CD14-positive monocyte (primary cell): ENCODE measurements around the gene PTBP2. TPM values are rescaled to one million over a fixed set of nuclear protein-coding genes. Genes with fewer than 3 reads are reported as not detected.

Experiments
- DNase-seq, 3 donors: peaks; one replicate each; pipeline ENCODE4 v3.0.0-alpha.2; 2011 to 2022
- H2AFZ ChIP-seq: 2 replicates; pipeline ENCODE4 v1.6.0; 2012; ENCODE audit warnings: mild to moderate bottlenecking, low read depth, low read length, inconsistent platforms; ENCODE audit not compliant: insufficient read depth, poor library complexity, severe bottlenecking
- H3K27ac ChIP-seq, 2 donors: 1 replicate in 1 of 2; 2 replicates in 1 of 2; pipeline ENCODE4 v1.5.1; 2012 to 2013; ENCODE audit warnings: low read length in 2 of 2, control low read depth in 1 of 2, inconsistent platforms in 1 of 2, low read depth in 1 of 2, mild to moderate bottlenecking in 1 of 2
- H3K27me3 ChIP-seq, 2 donors: one replicate each; pipeline versions ENCODE4 v1.6.0 to v1.6.1; 2011 to 2013; ENCODE audit warnings: low read length in 2 of 2; ENCODE audit not compliant: control insufficient read depth in 2 of 2, insufficient read depth in 2 of 2
- H3K36me3 ChIP-seq, 2 donors: replicated peaks in 1 of 2; 1 replicate in 1 of 2; 2 replicates in 1 of 2; pipeline versions ENCODE4 v1.5.1 to v1.6.1; 2012 to 2013; ENCODE audit warnings: low read length in 2 of 2, control low read depth in 1 of 2, inconsistent platforms in 1 of 2, mild to moderate bottlenecking in 1 of 2; ENCODE audit not compliant: insufficient read depth in 2 of 2, control insufficient read depth in 1 of 2
- H3K4me1 ChIP-seq, 2 donors: 1 replicate in 1 of 2; 2 replicates in 1 of 2; pipeline versions ENCODE4 v1.5.1 to v1.6.1; 2012 to 2013; ENCODE audit warnings: low read length in 2 of 2, control low read depth in 1 of 2, inconsistent platforms in 1 of 2, mild to moderate bottlenecking in 1 of 2, moderate library complexity in 1 of 2; ENCODE audit not compliant: insufficient read depth in 2 of 2, control insufficient read depth in 1 of 2
- H3K4me2 ChIP-seq: replicated peaks from 2 replicates; pipeline ENCODE3; 2012; ENCODE audit warnings: low read length, moderate library complexity, mild to moderate bottlenecking; ENCODE audit not compliant: poor library complexity, severe bottlenecking; ENCODE audit errors: extremely low read depth
- H3K4me3 ChIP-seq, 3 experiments: fragments of 200-600 bp in 1 of 3; sonication (generic) in 1 of 3; replicated peaks in 1 of 3; 1 replicate in 2 of 3; 2 replicates in 1 of 3; pipeline ENCODE4 v1.5.1; 2011 to 2013; ENCODE audit warnings: low read length in 3 of 3, mild to moderate bottlenecking in 3 of 3, control low read depth in 2 of 3, low read depth in 2 of 3, inconsistent platforms in 1 of 3, moderate library complexity in 1 of 3
- H3K79me2 ChIP-seq: 2 replicates; pipeline ENCODE4 v1.6.0; 2012; ENCODE audit warnings: mild to moderate bottlenecking, control low read depth, inconsistent platforms, low read length, moderate library complexity; ENCODE audit not compliant: insufficient read depth
- H3K9ac ChIP-seq: 2 replicates; pipeline ENCODE4 v1.6.0; 2017; ENCODE audit warnings: low read length, mild to moderate bottlenecking; ENCODE audit not compliant: insufficient read depth, poor library complexity, severe bottlenecking
- H3K9me3 ChIP-seq, 2 donors: replicated peaks in 1 of 2; 1 replicate in 1 of 2; 2 replicates in 1 of 2; pipeline versions ENCODE4 v1.5.1 to v1.6.1; 2012 to 2013; ENCODE audit warnings: low read length in 2 of 2, control low read depth in 1 of 2; ENCODE audit not compliant: control insufficient read depth in 1 of 2, insufficient read depth in 1 of 2
- H4K20me1 ChIP-seq: 2 replicates; pipeline ENCODE4 v1.6.0; 2012; ENCODE audit warnings: mild to moderate bottlenecking, low read length, control low read depth, moderate library complexity; ENCODE audit not compliant: insufficient read depth
- H3K27ac Mint-ChIP-seq, 7 donors: one replicate each; pipeline ENCODE4 v1.8.0; 2020; ENCODE audit warnings: mild to moderate bottlenecking in 7 of 7, mixed read lengths in 7 of 7, moderate library complexity in 6 of 7, inconsistent platforms in 2 of 7
- H3K27me3 Mint-ChIP-seq, 3 donors: one replicate each; pipeline ENCODE4 v1.8.0; 2021 to 2022; ENCODE audit warnings: low read depth in 3 of 3, mild to moderate bottlenecking in 3 of 3, mixed read lengths in 3 of 3, moderate library complexity in 3 of 3, inconsistent platforms in 1 of 3
- H3K36me3 Mint-ChIP-seq, 2 donors: one replicate each; pipeline ENCODE4 v1.8.0; 2020; ENCODE audit warnings: mixed read lengths in 2 of 2, inconsistent platforms in 1 of 2, mild to moderate bottlenecking in 1 of 2
- H3K4me1 Mint-ChIP-seq: one replicate; pipeline ENCODE4 v1.8.0; 2020; ENCODE audit warnings: mild to moderate bottlenecking, mixed read lengths
- H3K4me3 Mint-ChIP-seq, 2 donors: one replicate each; pipeline ENCODE4 v1.8.0; 2020; ENCODE audit warnings: mild to moderate bottlenecking in 2 of 2, mixed read lengths in 2 of 2, moderate library complexity in 1 of 2
- H3K9me3 Mint-ChIP-seq, 7 donors: one replicate each; pipeline ENCODE4 v1.8.0; 2020 to 2022; ENCODE audit warnings: mixed read lengths in 7 of 7, mild to moderate bottlenecking in 6 of 7, moderate library complexity in 6 of 7, inconsistent platforms in 2 of 7
- WGBS: methylation state at CpG from one replicate; pipeline ENCODE4 v1.1.5; 2013; ENCODE audit warnings: missing lambda C conversion rate; ENCODE audit not compliant: insufficient coverage; 5-methylcytosine and 5-hydroxymethylcytosine counted together
- intact Hi-C, 2 donors: fragments of 100-400 bp; cut with micrococcal nuclease; formaldehyde crosslinking; loops; one replicate each; pipeline versions ENCODE4 v1.15.0 to v1.15.1; 2023
- polyA plus RNA-seq, 3 donors: library from polyadenylated mRNA; depleted of rRNA in 1 of 3; unstranded in 2 of 3; stranded (reverse) in 1 of 3; fragments of 300-500 nt in 2 of 3; fragments of >200 nt in 1 of 3; fragmentation: Illumina TruSeq in 2 of 3; gene quantifications; 1 replicate in 2 of 3; 2 replicates in 1 of 3; pipeline ENCODE4 v1.2.3, GENCODE V29; 2012 to 2021
- TF ChIP-seq, protein P1 (sequence below): fragments of 200-600 bp; IDR thresholded peaks from one replicate; pipeline ENCODE4 v1.8.0; 2022; ENCODE audit warnings: antibody characterized with exemption, mild to moderate bottlenecking

The PTBP2 gene
- polyA plus RNA-seq, 3 donors, result 0.52 to 18.2 (median 1.2) TPM

DNA sequence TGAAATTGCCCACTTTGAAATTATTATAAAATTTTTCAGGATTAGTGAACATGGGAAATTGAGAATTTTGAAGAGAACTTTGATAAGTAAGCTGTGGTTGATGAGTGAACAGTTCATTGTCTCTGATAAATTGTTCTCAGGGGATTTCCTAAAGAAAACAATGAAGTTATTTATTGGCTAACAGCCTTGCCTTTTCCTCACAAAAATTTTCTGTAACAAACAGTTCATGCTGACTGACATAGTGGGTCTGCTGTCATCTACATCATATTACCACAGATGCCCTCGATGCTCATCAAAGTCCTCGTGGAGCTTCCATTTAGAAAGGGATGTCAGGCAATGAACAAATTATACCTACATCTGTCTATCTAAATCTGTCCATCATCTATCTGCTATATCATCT lies 113.4 kb downstream of the PTBP2 start:
- Mint-ChIP-seq H3K9me3 (no peaks in the 10 kb centered on the region), H3K27me3 (peaks cover 0 to 3% (median 3%) of the 10 kb centered on the region in 3 donors), H3K4me1 (no peaks in the 10 kb centered on the region), H3K36me3 (no peaks in the 10 kb centered on the region), H3K4me3 (no peak overlapping the region), H3K27ac (no peak overlapping the region)
- H3K4me3 ChIP-seq, result no peak overlapping the region
- no peak overlapping the region for H3K27ac ChIP-seq
- no peaks in the 10 kb centered on the region for H3K9me3 ChIP-seq
- no peaks in the 10 kb centered on the region for H3K36me3 ChIP-seq
- no peaks in the 10 kb centered on the region for H4K20me1 ChIP-seq
- no peak for DNase-seq
- no peaks in the 10 kb centered on the region for H3K4me1 ChIP-seq
- no peak overlapping the region for H2AFZ ChIP-seq
- no peaks in the 10 kb centered on the region for H3K79me2 ChIP-seq
- H3K9ac ChIP-seq, result no peak overlapping the region
- H3K27me3 ChIP-seq, result no peaks in the 10 kb centered on the region
- intact Hi-C loops, result no loop called here
- H3K4me2 ChIP-seq, result no peak overlapping the region
- TF ChIP-seq, protein P1, sequence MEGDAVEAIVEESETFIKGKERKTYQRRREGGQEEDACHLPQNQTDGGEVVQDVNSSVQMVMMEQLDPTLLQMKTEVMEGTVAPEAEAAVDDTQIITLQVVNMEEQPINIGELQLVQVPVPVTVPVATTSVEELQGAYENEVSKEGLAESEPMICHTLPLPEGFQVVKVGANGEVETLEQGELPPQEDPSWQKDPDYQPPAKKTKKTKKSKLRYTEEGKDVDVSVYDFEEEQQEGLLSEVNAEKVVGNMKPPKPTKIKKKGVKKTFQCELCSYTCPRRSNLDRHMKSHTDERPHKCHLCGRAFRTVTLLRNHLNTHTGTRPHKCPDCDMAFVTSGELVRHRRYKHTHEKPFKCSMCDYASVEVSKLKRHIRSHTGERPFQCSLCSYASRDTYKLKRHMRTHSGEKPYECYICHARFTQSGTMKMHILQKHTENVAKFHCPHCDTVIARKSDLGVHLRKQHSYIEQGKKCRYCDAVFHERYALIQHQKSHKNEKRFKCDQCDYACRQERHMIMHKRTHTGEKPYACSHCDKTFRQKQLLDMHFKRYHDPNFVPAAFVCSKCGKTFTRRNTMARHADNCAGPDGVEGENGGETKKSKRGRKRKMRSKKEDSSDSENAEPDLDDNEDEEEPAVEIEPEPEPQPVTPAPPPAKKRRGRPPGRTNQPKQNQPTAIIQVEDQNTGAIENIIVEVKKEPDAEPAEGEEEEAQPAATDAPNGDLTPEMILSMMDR, result no peak
- no CpG with 5 or more reads among the region's 2 CpGs for WGBS

DNA sequence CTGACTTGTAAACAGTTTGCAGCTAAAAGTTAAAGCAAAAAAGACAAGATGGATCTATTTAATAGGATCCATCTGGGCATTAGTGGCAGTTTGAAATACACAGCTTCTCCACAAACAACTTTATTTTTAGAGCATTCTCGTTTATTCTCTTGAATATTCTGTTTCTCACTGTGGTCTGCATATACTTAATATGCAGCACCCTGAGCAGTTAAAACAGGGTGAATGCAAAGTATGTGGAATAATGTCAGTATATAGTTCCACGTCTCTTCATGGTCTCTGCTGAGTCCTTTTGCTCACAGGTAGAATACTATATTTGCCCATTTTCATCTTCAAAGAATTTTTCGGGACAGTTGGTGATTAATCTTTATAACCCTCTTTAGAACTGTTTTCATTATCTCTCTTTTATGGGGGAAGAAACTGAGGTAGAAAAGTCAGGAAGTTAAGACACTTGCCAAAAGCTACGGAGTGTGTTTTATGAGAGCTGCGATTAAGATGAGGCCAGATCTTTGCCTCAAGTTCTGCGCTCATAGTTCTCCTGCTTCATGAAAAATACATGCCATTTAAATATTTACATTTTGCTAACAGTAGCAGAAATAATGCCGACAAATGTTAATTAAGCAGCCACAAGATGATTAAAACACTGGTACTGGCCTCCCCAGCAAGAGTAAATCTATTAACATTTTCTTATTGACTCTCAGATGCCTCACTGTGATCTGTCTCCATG lies 115.6 kb downstream of the PTBP2 start:
- Histone ChIP-seq H3K27me3 (no peaks in the 10 kb centered on the region), H3K79me2 (no peaks in the 10 kb centered on the region), H3K9me3 (no peaks in the 10 kb centered on the region), H3K36me3 (no peaks in the 10 kb centered on the region), H3K4me2 (no peak overlapping the region), H3K27ac (no peak overlapping the region), H4K20me1 (no peaks in the 10 kb centered on the region), H3K9ac (no peak overlapping the region), H3K4me3 (no peak overlapping the region), H2AFZ (no peak overlapping the region), H3K4me1 (no peaks in the 10 kb centered on the region)
- TF ChIP-seq, protein P1, result no peak
- Mint-ChIP-seq H3K36me3 (no peaks in the 10 kb centered on the region), H3K27ac (no peak overlapping the region), H3K4me3 (no peak overlapping the region), H3K9me3 (no peaks in the 10 kb centered on the region), H3K27me3 (peaks cover 0 to 3% (median 3%) of the 10 kb centered on the region in 3 donors), H3K4me1 (no peaks in the 10 kb centered on the region)
- intact Hi-C loops, result no loop called here
- no CpG with 5 or more reads among the region's 7 CpGs for WGBS
- no peak for DNase-seq
